Measurements from ENCODE around the gene CR1.
A peak's percentile ranks its signal among the peaks of the same experiment; 100 is the strongest.
"Not testable (repeated sequence)": the region's sequence is repeated elsewhere in the genome, so short reads cannot be mapped to it uniquely, and the experiment has no call there.

The CR1 gene

DNA sequence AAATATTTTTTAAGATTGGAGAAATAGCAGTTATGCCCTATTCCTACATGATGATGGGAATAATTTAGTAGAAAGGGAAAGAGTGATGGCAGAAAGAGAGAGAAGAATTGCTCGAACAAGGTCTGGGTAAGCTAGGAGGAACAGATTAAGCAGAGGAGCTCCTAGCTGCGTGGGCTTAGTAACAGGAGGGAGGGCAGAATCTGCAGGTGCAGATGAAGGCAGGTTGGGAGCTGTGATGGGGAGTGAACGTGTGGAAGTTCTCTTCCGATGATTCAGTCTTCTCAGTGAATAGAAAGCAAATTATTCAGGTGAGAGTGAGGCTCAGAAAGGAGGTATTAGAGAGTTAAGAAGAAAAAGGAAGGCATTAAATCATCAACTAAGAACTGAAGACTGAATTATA is 8.3 kb upstream of the CR1 start:
- no peak overlapping the region for H3K27ac ChIP-seq
- no peak for TF ChIP-seq CTCF (IDR thresholded peaks at IDR 0.05)
- TF ChIP-seq ZFX (IDR thresholded peaks at IDR 0.05; ENCODE audit: borderline replicate concordance): no peak

DNA sequence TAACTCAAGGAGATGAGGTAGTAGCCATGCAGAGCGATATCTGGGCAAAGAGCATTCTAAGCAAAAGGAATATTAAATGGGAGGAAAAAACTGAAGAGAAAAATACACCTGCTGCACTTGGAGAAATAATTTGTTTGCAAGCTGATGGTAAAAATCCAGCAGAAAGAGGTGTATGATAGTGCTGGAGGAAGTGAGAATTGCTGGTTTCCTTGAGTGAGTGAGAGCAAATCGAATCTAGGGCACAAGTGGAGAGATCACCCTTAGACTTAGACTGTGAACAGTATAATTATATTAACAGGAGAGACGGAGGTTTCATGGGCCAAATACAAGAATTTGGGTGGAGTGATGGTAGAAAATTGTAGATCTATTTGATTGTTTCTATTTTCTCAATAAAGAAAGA is 2.7 kb upstream of the CR1 start:
- no peak for TF ChIP-seq CTCF (IDR thresholded peaks at IDR 0.05)
- no peak for TF ChIP-seq ZFX (IDR thresholded peaks at IDR 0.05; ENCODE audit: borderline replicate concordance)
- no peak overlapping the region for H3K27ac ChIP-seq

DNA sequence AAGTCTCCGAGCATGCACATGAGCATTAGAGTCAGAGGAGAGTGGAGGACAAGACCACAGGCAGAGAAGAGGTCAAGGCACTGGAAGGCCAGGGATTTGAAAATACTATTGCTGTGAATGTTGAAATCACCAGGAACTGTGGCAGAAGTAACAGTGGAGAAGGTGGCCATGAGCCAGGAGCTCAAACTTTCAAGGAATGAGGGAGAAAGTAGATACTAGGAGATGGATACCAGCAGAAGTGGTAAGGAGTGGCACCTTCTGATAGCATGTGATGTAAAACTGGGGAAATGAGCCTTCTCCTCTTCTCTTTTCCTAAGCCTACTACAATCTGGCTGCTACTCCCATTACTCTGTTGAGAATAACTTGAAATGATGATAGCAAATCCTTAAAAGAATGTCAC is 1.8 kb upstream of the CR1 start:
- TF ChIP-seq CTCF (IDR thresholded peaks at IDR 0.05): no peak
- no peak for TF ChIP-seq ZFX (IDR thresholded peaks at IDR 0.05; ENCODE audit: borderline replicate concordance)

GRCh38 chr1:207495281-207495680 is 676 bp upstream of the CR1 start:
- H3K27ac ChIP-seq: not testable (repeated sequence)

More for the DNA sequence above, 1.8 kb upstream of the CR1 start:
- no peak overlapping the region for H3K27ac ChIP-seq

GRCh38 chr1:207497941-207498340 is 2.0 kb downstream of the CR1 start:
- TF ChIP-seq CTCF (IDR thresholded peaks at IDR 0.05) (no peak), ZFX (IDR thresholded peaks at IDR 0.05; ENCODE audit: borderline replicate concordance) (no peak)
- H3K27ac ChIP-seq: no peak overlapping the region

GRCh38 chr1:207499573-207499972 is 3.6 kb downstream of the CR1 start:
- peak; percentile 96 for TF ChIP-seq CTCF (IDR thresholded peaks at IDR 0.05)
- TF ChIP-seq ZFX (IDR thresholded peaks at IDR 0.05; ENCODE audit: borderline replicate concordance): no peak
- no peak overlapping the region for H3K27ac ChIP-seq

DNA sequence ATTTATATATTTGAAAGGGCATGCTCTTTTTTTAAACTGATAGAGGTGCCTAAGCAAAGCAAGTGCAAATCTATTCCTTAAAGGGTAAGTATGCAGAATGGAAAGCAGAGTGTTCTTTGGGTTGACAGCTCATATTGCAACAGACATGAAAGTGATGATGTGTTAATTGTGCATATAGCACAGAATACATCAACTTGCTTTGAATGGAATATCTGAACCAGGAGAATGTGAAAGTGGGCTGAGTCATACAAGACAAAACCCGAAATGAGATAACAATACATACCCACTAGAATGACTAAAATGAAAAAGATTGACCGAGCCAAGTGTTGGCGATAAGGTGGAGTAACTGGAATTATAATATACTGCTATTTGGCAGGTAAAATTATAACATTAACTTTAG is 4.3 kb downstream of the CR1 start:
- no peak overlapping the region for H3K27ac ChIP-seq
- no peak for TF ChIP-seq ZFX (IDR thresholded peaks at IDR 0.05; ENCODE audit: borderline replicate concordance)
- TF ChIP-seq CTCF (IDR thresholded peaks at IDR 0.05): no peak

GRCh38 chr1:207501071-207501470 is 5.1 kb downstream of the CR1 start:
- H3K27ac ChIP-seq: no peak overlapping the region
- TF ChIP-seq ZFX (IDR thresholded peaks at IDR 0.05; ENCODE audit: borderline replicate concordance): no peak
- TF ChIP-seq CTCF (IDR thresholded peaks at IDR 0.05): no peak
